ENCODE results near the gene RELL1.

RELL1 gene

GRCh38 chr4:37686373-37687193, at the start of gene RELL1:
TSS of gene RELL1 (minus strand) at chr4:37686376. CDS start at chr4:37686287, 89 bp downstream.
- FAIRE-seq = peak; percentile 92

GRCh38 chr4:37735578-37735977, 49.4 kb upstream of the RELL1 start:
- FAIRE-seq = no peak

GRCh38 chr4:37734989-37735388, 48.8 kb upstream of the RELL1 start:
- FAIRE-seq = no peak

- no peak for FAIRE-seq
Measured at GRCh38 chr4:37733240-37733867, 47.2 kb upstream of the RELL1 start.

- FAIRE-seq = no peak
Measured at GRCh38 chr4:37732526-37733186, 46.5 kb upstream of the RELL1 start.

DNA sequence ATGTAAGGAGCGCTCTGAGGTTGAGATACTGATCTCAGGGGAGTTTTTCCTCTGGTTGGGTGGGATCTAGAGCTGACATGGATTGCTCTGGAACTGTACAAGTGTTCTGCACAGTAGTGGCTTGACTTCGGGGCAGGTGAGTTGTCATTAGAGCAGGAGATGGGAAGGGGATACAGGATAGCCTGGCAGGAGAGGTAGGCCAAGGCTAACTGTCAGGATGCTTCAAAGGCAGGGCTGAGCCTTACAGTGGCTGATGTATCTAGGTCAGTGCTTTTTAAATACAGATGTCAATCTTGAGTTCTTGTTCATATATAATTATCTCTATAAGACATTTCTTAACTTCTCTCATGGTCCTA, 43.5 kb upstream of the RELL1 start:
- FAIRE-seq = no peak

- no peak for FAIRE-seq
Measured at GRCh38 chr4:37728064-37728463, 41.9 kb upstream of the RELL1 start.

DNA sequence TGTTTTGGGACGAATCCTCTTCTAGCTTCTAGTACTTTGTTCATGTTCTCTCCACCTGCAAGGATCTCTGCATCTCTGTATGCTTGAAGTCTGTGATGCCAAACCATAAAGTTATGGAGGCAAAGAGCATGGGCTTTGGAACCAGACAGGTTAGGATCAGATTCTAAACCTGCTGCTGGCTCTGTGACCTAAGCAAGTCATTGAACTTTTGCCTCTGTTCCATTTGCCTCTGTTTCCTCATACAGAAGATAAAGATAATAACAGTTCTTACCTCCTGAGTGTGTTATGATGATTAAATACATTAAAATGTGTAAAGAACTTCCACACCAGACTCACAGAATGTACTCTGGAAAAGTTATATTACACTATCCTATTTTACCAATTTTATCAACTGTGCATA, 41.5 kb upstream of the RELL1 start:
- FAIRE-seq = no peak

GRCh38 chr4:37726666-37727065, 40.5 kb upstream of the RELL1 start:
- FAIRE-seq = no peak

DNA sequence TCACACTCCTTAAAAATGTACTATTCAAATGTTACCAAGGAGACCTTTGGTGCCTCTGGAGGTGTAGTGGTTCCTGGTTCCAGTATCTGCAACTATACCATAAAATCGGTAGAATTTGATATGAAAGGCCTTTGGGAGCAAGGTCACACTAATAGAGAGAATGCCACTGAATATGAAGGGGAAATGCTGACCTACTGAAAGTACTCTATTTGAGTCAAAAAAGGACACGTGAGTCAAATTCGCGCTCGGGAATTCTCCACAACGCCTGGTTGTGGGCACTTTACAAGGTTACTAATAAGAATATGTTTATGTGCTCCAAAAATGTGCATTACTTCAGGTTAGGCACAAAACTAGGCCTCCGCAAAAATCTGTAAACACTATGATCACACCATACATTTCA, 39.5 kb upstream of the RELL1 start:
- no peak for FAIRE-seq

DNA sequence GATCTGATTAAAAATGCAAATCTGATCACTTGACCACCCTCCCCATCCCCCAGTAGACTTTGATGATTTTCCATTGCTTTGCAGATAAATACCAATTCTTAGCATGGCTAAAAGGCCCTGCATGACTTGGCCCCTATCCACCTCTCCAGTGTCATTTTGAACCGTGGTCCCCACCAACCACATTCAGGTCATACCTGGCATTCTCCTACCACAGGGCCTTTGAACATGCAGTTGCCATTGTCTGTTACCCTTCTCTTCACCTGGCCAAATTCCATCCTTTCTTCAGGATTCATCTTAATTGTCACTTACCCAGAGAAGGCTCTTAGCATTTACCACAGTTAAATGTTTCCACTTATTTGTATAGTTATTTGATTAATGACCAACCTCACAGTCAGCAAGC, 36.9 kb upstream of the RELL1 start:
- no peak for FAIRE-seq

DNA sequence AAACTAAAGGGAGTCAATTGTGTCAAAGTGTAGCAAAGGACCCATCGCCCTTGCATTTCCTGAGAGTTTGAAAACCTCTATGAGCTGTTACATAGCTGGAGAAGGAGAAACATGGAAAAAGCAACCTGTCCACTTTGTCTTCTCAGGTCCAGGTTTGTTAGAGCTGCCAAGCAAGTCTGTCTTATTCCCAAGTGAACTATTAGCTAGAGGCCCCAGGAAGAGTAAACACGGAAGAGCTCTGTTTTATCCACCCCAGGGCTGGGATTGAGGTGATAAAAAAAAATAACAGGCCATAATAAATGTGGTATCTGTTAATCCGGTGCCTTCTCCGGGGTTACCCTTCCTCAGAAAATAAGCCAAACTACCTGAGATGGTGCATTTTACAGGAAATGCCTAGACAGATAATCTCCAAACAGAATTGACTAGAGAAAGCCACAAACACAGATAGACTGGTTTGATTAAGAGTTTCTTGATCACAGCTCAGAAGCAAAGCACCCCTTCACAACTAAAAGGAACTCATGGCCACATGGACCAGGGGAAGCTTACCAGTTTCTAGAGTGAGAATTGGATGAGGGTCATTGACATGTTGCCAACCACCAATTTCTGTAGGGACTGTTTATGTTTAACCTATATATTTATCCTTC, 35.9 kb upstream of the RELL1 start:
- no peak for FAIRE-seq

GRCh38 chr4:37719021-37719420, 32.8 kb upstream of the RELL1 start:
- no peak for FAIRE-seq

GRCh38 chr4:37717576-37717975, 31.4 kb upstream of the RELL1 start:
- no peak for FAIRE-seq

DNA sequence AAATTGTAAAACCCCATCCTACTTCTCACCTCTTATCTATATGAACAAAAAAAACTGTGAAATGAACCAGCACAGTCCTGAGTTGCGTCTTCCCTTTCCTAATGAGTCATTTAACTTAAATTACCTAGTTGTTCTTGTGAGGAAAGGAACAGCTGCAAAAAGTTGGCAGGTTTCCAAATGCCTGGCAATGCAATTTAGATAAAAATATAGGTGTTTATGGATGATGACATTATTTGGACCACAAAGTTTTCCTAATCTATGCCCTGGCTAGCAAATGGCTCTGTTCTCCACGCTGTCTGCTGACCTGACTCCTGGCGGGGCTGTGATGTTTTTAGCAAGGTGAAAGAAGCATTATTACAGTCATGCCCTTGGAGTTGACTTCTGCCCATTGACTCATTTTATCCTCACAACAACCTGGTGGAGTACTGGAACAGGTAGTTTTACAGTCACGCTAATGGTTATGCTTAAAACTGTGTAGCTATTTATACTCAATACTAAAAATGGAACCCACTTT, 29.8 kb upstream of the RELL1 start:
- no peak for FAIRE-seq

DNA sequence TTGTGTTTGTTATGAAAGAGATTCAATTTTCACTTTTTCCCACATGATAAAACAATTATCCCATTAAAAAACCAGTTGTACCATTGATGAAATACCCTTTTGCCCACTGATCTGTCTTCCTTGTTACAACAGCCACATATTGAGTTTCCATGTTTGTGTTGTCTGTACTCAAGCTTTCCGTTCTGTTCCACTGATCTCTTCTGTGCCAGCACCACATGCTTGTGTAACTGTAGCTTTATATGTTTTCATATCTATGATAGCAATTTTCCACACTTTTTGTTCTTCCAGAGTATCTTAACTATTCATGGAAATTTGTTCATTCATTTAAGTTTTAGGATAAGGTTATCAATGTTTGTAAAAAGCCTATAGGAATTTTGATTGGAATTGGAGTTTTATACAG, 24.3 kb upstream of the RELL1 start:
- FAIRE-seq = no peak

GRCh38 chr4:37706032-37706431, 19.9 kb upstream of the RELL1 start:
- FAIRE-seq = no peak

GRCh38 chr4:37705571-37705970, 19.4 kb upstream of the RELL1 start:
- no peak for FAIRE-seq

- FAIRE-seq = no peak
Measured at GRCh38 chr4:37699868-37700481, 13.8 kb upstream of the RELL1 start.

- no peak for FAIRE-seq
Measured at GRCh38 chr4:37697566-37697965, 11.4 kb upstream of the RELL1 start.

GRCh38 chr4:37693450-37694190, 7.4 kb upstream of the RELL1 start:
- FAIRE-seq = no peak

- no peak for FAIRE-seq
Measured at GRCh38 chr4:37693030-37693429, 6.9 kb upstream of the RELL1 start.
